ENCODE results near the gene TRIM6. TPM values are rescaled to one million over a fixed set of nuclear protein-coding genes. Genes with fewer than 3 reads are reported as not detected.

Gene TRIM6
- total RNA-seq, 2 experiments from 2014 or later = not detected

DNA sequence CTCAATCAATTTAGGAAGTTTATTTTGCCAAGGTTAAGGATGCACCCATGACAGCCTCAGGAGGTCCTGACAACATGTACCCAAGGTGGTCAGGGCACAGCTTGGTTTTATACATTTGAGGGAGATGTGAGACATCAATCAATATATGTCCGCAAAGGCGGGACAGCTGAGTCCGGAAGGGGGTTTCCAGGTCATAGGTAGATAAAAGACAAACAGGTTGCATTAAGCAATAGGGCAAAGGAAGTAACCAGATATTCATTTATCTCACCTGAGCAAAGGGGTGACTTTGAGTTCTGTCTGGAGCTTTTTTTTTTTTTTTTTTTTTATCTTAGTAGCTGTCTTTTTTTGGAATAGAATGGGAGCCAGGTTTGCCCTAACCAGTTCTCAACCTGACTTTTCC, 26.4 kb downstream of the TRIM6 start:
- CTCF ChIA-PET (ENCODE audit: unreplicated experiment) = no interaction called here
- Histone ChIP-seq H3K9me3 (ENCODE audit: low read length) (no peaks in the 10 kb centered on the region), H3K4me2 (ENCODE audit: low read length) (no peak overlapping the region), H3K79me2 (ENCODE audit: insufficient read depth, low read depth, low read length) (no peaks in the 10 kb centered on the region), H3K27ac (ENCODE audit: low read depth, low read length, poor library complexity, severe bottlenecking) (no peak overlapping the region), H4K20me1 (ENCODE audit: insufficient read depth, low read length) (no peaks in the 10 kb centered on the region), H3K4me3 (ENCODE audit: low read depth, low read length, poor library complexity, severe bottlenecking) (no peak overlapping the region), H3K9me2 (ENCODE audit: insufficient read depth, low read length) (no peaks in the 10 kb centered on the region), H3K4me1 (ENCODE audit: insufficient read depth, low read length, poor library complexity, severe bottlenecking) (peaks cover 17% of the 10 kb centered on the region), H2AFZ (ENCODE audit: low read length) (no peak overlapping the region), H3K36me3 (ENCODE audit: insufficient read depth, low read length) (no peaks in the 10 kb centered on the region)
- BruUV-seq (replicated peaks) = no TSS peak
- POLR2A ChIA-PET = interaction anchor here (0.7 kb wide), 1 partner anchor 1512 kb away, joined by 6 read pairs; no protein-coding TSS in a partner anchor
- TF ChIP-seq EZH2phosphoT487 (IDR thresholded peaks at IDR 0.05; ENCODE audit: borderline replicate concordance, low read depth, low read length) = no peak
- TF ChIP-seq, protein P1, sequence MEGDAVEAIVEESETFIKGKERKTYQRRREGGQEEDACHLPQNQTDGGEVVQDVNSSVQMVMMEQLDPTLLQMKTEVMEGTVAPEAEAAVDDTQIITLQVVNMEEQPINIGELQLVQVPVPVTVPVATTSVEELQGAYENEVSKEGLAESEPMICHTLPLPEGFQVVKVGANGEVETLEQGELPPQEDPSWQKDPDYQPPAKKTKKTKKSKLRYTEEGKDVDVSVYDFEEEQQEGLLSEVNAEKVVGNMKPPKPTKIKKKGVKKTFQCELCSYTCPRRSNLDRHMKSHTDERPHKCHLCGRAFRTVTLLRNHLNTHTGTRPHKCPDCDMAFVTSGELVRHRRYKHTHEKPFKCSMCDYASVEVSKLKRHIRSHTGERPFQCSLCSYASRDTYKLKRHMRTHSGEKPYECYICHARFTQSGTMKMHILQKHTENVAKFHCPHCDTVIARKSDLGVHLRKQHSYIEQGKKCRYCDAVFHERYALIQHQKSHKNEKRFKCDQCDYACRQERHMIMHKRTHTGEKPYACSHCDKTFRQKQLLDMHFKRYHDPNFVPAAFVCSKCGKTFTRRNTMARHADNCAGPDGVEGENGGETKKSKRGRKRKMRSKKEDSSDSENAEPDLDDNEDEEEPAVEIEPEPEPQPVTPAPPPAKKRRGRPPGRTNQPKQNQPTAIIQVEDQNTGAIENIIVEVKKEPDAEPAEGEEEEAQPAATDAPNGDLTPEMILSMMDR (conservative IDR thresholded peaks at IDR 0.05; ENCODE audit: low read length) = no peak
- intact Hi-C loops (cut with micrococcal nuclease; ENCODE audit: unreplicated experiment) = no loop called here
- DNase-seq (ENCODE audit: low spot score) = no peak

DNA sequence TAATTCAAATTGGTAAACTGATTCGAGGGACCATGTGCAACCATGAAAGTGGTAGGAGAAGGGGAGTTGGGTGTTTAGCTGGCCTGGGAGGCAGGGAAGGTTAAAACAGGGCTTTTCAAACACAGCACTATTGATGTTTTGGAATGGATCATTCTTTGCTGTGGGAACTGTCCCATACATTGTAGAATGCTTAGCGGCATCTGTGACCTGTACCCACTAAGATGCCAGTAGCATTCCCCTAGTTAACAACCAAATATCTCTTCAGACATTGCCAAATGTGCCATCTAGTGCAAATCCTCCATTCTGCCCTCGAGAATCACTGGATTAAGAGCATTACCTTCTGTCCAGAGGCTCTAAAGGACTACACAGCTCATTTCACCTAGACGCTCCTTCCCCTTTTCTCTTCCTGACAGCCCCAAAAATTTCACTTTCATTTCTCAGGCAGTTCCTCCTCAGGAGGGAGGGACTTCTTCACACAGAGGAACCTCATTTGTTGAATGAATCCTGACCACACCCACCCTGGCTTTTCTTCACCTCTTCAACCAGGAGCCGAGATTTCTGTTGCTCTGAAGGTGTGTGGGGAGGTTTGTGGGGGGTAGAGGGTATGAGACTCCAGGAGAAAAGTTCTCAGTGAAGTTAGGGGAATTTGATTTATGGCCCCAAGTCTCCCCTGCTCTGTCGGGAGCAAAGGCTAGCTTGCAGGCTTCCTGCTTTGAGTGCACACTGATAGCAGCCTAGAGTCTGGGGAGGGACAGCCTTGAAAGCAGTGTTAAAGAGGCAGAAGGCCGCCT, 28.2 kb downstream of the TRIM6 start, which contains the start of gene TRIM34:
Gene TRIM34, plus strand, starts transcription at position 513 of the 791 bp plus-strand sequence. CDS start 7,331 bp downstream, outside the sequence.
- Histone ChIP-seq H3K9me2 (ENCODE audit: insufficient read depth, low read length) (no peaks in the 10 kb centered on the region), H3K4me1 (ENCODE audit: insufficient read depth, low read length, poor library complexity, severe bottlenecking) (peaks cover 17% of the 10 kb centered on the region), H4K20me1 (ENCODE audit: insufficient read depth, low read length) (no peaks in the 10 kb centered on the region), H3K4me3 (ENCODE audit: low read depth, low read length, poor library complexity, severe bottlenecking) (peak within 1 kb of the TSS; percentile 69), H3K79me2 (ENCODE audit: insufficient read depth, low read depth, low read length) (no peaks in the 10 kb centered on the region), H3K4me2 (ENCODE audit: low read length) (peak within 1 kb of the TSS; percentile 88), H3K36me3 (ENCODE audit: insufficient read depth, low read length) (no peaks in the 10 kb centered on the region), H2AFZ (ENCODE audit: low read length) (peak within 1 kb of the TSS; percentile 92), H3K9me3 (ENCODE audit: low read length) (no peaks in the 10 kb centered on the region), H3K27ac (ENCODE audit: low read depth, low read length, poor library complexity, severe bottlenecking) (peak within 1 kb of the TSS; percentile 30)
- TSS peak; percentile 90 for BruUV-seq (replicated peaks)
- ChIA-PET CTCF (ENCODE audit: unreplicated experiment) (interaction anchor here (0.5 kb wide), 1 partner anchor 1909 kb away, joined by 3 read pairs; no protein-coding TSS in a partner anchor), POLR2A (interaction anchor here (0.9 to 1.7 kb wide), 4 partner anchors 10 to 65 kb away, joined by 3 to 6 read pairs (median 4); partner anchors contain the start of genes TRIM22 and TRIM5)
- intact Hi-C loops (cut with micrococcal nuclease; ENCODE audit: unreplicated experiment) = loop anchor here (2.0 kb wide), 1 partner anchor 60 kb away; the partner anchor contains the start of gene TRIM5
- TF ChIP-seq EZH2phosphoT487 (IDR thresholded peaks at IDR 0.05; ENCODE audit: borderline replicate concordance, low read depth, low read length) = no peak
- TF ChIP-seq, protein P1 (conservative IDR thresholded peaks at IDR 0.05; ENCODE audit: low read length) = no peak
- DNase-seq (ENCODE audit: low spot score) = peak; percentile 89
